ENCODE measurements around the gene BCHE.

DNA sequence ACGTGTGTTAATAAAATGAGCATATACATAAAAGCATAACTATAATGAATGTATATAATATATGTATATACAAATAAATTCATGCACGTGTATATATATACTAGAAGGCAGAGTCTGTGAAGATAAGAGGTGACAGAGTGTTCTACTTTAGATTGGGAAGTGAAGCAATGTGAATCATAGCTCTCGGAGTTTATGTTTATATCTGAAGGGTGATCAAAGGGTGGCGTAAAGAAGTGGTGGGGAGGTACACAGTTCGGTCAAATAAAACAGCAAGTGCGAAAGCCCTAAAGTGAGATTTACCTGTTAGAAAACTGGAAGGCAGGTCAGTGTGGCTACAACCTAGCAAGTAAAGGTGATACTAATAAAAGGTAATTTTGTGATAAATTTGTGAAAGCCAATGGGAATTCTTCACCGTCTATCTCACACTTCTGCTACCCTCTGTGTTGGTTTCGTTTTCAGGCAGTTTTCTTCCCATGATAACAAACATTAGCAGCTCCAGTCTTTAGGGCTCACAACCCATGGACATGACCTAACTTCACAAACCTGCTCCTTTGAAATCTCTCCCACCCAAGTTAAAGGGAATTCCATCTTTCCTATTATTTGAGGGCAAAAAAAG lies 46.7 kb upstream of the BCHE start:
- TF ChIP-seq ZNF207 (IDR thresholded peaks at IDR 0.05; ENCODE audit: borderline replicate concordance) (no peak), ZNF841 (CRISPR knock-in tag; IDR thresholded peaks at IDR 0.05; ENCODE audit: borderline replicate concordance) (no peak), SOX5 (CRISPR knock-in tag; IDR thresholded peaks at IDR 0.05; ENCODE audit: borderline replicate concordance) (no peak), TEAD2 (CRISPR knock-in tag; IDR thresholded peaks at IDR 0.05) (no peak), YY1 (IDR thresholded peaks at IDR 0.05; ENCODE audit: insufficient read depth, insufficient replicate concordance, low read depth, low read length) (no peak), ZNF10 (CRISPR knock-in tag; IDR thresholded peaks at IDR 0.05; ENCODE audit: borderline replicate concordance, low read depth) (no peak)
- TF ChIP-seq, protein P1, sequence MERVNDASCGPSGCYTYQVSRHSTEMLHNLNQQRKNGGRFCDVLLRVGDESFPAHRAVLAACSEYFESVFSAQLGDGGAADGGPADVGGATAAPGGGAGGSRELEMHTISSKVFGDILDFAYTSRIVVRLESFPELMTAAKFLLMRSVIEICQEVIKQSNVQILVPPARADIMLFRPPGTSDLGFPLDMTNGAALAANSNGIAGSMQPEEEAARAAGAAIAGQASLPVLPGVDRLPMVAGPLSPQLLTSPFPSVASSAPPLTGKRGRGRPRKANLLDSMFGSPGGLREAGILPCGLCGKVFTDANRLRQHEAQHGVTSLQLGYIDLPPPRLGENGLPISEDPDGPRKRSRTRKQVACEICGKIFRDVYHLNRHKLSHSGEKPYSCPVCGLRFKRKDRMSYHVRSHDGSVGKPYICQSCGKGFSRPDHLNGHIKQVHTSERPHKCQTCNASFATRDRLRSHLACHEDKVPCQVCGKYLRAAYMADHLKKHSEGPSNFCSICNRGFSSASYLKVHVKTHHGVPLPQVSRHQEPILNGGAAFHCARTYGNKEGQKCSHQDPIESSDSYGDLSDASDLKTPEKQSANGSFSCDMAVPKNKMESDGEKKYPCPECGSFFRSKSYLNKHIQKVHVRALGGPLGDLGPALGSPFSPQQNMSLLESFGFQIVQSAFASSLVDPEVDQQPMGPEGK (CRISPR knock-in tag; IDR thresholded peaks at IDR 0.05), result no peak
- TF ChIP-seq, protein P2, sequence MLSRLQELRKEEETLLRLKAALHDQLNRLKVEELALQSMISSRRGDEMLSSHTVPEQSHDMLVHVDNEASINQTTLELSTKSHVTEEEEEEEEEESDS (CRISPR knock-in tag; IDR thresholded peaks at IDR 0.05; ENCODE audit: borderline replicate concordance), result no peak
